Islet of Langerhans (tissue), 1 donor: ENCODE data around the gene ISM2.
"Not testable (repeated sequence)": the region's sequence is repeated elsewhere in the genome, so short reads cannot be mapped to it uniquely, and the experiment has no call there.

Experiments
- FAIRE-seq: peaks from one replicate; lab custom pipeline; 2011; peaks lifted over from hg19 to GRCh38; lab: Jason Lieb, UNC

The ISM2 gene

DNA sequence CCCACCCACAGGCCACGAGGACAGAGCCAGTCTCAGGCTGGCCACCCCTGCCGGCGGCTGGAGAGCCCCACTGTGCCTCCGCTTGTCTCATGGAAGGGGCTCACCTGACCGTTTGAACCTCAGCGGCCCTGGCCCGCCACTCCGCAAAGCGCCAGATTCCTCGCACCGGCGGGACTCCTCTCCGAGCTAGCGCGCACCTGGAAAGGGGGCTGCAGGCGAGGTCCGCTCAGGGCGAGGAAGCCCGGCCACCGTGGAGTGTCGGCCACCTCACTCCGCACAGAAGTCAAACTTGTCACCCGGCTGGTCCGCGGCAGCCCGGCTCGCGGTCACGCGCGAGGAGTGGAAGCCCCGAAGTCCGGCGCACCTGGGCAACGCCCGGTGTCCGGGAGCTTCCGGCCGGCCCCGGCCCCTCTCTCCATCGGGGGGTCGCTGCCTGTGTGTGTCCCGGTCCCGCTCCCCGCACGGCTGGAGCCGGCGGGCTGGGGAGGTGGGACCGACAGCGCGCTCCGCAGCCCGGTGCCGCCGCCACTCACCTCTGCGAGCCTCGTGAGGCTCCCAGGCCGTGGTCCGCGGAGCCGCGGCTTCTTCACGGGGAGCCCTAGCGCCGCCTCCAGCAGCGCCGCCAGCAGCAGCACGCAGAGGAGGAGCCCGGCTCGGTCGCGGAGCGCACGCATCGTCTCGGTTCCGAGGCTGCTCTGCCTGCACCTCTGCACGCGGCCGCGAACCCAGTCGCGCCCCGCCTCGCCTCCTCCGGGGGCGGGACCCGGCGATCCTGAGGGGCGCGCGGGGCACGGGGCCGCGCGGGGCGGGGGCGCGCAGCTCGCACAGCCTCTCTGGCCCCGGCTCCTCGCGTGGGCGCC is at the start of gene ISM2:
Gene ISM2 (minus strand): TSS at position 697 of the 860 bp plus-strand sequence. CDS start 23 bp downstream, at position 674.
- no peak for FAIRE-seq

DNA sequence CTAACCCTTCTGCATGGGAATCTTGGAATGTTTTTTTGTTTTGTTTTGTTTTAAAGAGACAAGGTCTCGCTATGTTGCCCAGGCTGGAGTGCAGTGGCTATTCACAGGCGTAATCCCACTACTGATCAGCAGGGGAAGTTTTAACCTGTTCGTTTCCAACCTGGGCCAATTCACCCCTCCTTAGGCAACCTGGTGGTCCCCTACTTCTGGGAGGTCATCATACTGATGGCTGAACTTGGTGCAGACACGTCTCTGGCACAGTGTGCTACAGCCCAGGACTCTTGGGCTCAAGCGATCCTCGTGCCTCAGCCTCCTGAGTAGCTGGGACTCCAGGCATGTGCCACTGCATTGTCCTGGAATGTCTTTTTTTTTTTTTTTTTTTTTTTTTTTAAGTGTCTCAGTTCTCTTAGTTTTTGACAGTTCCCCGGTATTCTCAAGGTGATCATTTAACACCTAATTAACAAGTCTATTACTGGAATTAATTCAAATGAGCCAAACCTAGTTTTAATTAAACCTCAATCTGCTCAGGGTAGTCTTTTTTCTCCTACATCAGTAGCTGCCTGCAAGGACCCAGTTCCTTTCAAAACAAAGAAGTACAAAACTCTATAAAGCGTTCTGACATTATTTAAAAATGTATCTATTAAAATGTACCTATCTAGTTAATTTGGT is 49.0 kb upstream of the ISM2 start:
- FAIRE-seq, result no peak

- not testable (repeated sequence) for FAIRE-seq
Observed at GRCh38 chr14:77545171-77545570, 46.6 kb upstream of the ISM2 start.

DNA sequence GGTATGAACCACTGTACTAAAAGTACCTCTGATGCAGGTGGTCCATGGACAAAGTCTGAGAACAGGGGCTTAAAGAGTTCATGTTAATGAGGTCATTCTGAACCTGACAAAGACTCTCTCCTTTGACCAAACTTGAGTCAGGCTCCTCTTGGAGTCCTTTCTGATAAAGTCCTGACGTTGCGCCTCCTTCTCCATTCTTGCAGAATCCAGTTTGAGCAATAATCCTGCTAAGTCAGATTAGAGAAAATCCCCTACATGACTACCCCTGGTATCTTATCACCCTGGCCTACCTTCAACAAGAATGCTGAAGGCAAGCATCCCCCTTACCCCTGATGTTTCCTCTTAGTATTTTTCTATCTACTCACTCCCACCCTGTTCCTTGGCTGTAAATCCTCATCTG is 46.0 kb upstream of the ISM2 start:
- FAIRE-seq, result no peak

- no peak for FAIRE-seq
Observed at GRCh38 chr14:77543637-77544334, 45.2 kb upstream of the ISM2 start.

- no peak for FAIRE-seq
Observed at GRCh38 chr14:77543240-77543551, 44.6 kb upstream of the ISM2 start.

GRCh38 chr14:77542421-77543239 is 44.0 kb upstream of the ISM2 start:
- no peak for FAIRE-seq

DNA sequence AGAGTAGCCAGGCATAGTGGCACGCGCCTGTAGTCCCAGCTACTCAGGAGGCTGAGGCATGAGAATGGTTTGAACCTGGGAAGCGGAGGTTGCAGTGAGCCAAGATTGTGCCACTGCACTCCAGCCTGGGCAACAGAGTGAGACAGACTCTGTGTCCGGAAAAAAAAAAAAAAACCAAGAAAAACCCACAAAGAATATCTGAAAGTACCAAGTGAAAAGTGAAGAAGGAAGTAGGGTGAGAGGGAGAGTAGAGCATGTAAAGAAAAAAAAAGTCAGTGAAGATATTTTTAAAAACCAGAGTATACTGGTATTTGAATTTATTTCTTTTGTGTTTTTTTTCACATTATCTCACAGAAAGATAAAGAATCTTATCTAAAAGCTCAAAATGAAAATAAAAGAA is 43.3 kb upstream of the ISM2 start:
- no peak for FAIRE-seq

- FAIRE-seq, result not testable (repeated sequence)
Observed at GRCh38 chr14:77536951-77537350, 38.3 kb upstream of the ISM2 start.

DNA sequence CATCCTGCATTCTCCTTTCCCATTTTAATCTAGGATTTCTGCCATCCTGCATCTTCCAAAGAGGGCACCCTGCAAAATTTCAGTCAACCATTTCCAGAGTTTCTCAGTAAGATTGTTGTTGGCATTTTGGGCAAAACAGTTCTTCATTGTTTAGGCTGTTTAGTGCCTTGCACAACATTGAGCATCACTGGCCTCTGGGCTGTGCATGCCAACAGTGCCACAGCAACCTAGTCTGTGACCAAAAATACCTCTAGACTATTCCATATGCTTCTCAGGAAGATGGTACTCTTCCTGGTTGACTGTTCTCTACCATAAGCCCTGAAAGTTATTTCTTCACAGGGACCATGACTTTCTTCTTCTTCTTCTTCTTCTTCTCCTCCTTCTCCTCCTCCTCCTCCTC is 32.5 kb upstream of the ISM2 start:
- FAIRE-seq, result no peak

DNA sequence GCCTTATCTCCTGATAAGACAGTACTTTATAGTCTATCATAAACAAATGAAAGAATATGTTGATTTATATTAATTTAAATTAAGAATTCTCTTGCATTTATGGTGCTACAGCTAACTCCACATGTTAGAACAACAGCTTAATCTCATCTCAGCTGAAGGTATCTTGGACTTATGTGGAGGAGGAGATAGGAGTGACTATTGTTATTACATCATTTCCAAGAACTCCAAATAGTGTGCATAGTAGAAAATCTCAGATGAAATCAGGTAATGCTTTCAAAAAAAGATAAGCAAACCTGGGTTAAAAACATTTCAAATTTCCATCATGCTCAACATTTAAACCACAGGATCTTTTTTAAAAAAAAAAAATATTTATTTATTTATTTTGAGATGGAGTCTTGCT is 31.3 kb upstream of the ISM2 start:
- no peak for FAIRE-seq

DNA sequence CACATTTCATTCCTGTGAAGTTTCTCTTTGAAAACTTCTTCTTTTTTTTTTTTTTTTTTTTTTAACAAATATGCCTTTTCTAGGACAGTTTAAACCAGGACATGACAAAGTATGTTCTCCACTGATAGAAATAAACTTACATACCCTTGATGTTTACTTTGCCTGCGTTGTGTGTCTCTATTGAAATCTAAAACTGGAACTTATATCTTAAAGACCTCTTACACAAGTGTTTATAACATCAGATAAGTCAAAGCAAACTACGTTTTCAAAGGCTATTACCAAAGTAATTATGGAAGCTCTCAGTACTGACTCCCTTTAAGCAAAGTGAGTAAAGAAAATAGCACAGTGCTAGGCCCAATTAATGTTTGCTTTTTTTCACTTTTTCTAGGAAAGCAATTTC is 30.6 kb upstream of the ISM2 start:
- no peak for FAIRE-seq

- FAIRE-seq, result not testable (repeated sequence)
Observed at GRCh38 chr14:77528701-77529100, 30.1 kb upstream of the ISM2 start.

GRCh38 chr14:77526266-77526665 is 27.6 kb upstream of the ISM2 start:
- no peak for FAIRE-seq

GRCh38 chr14:77524536-77524935 is 25.9 kb upstream of the ISM2 start:
- no peak for FAIRE-seq

- FAIRE-seq, result no peak
Observed at GRCh38 chr14:77523109-77523508, 24.5 kb upstream of the ISM2 start.

DNA sequence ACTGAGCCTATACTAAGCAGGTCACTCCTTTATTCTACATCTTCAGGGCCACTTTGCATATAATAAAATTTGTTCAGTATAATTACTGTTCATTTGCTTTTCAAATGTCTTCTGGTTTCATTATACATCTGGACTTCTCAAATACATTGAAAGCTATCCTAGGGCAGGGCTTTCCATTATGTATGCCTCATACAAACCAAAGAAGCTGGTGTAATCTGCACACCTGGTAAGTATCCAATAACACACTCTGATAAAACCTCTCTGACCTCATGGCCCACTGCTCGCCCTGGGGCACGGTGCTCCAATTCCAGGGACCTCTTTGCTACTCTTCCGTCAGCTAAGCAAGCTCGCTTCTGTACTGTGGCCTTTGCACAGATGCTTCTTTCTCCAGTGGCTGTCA is 21.9 kb upstream of the ISM2 start:
- no peak for FAIRE-seq

GRCh38 chr14:77516126-77516525 is 17.5 kb upstream of the ISM2 start:
- no peak for FAIRE-seq

DNA sequence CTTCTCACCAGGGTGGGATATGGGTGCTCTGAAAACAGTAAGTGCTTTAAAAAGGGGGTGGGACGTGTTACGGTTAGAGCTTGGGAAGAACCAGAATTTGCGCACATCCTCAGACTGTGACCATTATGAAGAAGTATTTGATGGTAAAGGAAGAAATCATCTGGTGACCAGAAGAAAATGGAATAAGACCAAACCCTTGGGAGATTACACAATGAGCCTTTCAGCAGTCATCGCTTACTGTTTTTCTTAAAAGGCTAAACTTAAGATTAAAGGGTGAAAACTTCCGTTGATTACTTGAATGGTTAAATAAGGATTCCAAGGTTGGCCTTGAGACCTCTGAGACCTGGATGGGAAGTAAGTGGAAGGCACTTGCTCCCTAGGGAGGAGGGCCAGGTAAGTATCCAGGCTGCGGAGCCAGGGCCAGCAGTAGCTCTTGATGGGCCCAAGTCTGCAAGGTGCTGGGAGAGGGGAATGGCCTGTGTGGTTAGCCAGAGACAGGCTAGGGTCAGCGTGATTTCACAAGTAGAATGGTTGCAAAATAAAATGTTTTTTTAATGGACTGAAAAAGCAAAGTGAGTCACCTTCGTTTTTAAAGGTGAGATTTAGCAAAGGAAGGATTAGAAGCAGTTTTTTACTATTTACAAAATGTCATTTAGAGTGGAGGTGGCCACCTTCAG is 13.0 kb upstream of the ISM2 start:
- no peak for FAIRE-seq

GRCh38 chr14:77509366-77509765 is 10.8 kb upstream of the ISM2 start:
- FAIRE-seq, result no peak

GRCh38 chr14:77508876-77509275 is 10.3 kb upstream of the ISM2 start:
- FAIRE-seq, result no peak

DNA sequence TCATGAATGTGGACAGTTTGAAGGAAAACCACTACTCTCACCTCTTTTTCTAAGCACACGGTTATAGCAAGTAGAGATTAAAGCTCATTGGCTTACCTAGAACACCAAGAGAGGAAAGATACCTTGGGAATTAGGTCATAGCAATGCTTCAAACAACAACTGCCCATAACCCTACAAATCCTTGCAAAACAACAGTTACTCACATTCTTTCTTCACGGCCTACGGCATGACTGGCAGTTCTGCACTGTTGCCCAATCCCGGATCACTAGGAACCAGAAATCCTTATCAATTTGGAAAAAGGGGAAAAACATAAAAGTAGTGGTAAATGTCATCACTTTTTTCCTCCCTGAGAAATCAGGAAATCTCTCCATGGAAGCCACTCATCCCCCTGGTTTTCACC is 9.6 kb upstream of the ISM2 start:
- no peak for FAIRE-seq
